HG03175 (cell line): ENCODE results near the gene MTSS2.

Source experiments
- ATAC-seq: cut with Tn5 transposase; IDR thresholded peaks from one replicate; pipeline ENCODE4 v1.9.1; 2021; ENCODE audit warnings: mild to moderate bottlenecking, moderate library complexity; ENCODE audit not compliant: unreplicated experiment

The MTSS2 gene

DNA sequence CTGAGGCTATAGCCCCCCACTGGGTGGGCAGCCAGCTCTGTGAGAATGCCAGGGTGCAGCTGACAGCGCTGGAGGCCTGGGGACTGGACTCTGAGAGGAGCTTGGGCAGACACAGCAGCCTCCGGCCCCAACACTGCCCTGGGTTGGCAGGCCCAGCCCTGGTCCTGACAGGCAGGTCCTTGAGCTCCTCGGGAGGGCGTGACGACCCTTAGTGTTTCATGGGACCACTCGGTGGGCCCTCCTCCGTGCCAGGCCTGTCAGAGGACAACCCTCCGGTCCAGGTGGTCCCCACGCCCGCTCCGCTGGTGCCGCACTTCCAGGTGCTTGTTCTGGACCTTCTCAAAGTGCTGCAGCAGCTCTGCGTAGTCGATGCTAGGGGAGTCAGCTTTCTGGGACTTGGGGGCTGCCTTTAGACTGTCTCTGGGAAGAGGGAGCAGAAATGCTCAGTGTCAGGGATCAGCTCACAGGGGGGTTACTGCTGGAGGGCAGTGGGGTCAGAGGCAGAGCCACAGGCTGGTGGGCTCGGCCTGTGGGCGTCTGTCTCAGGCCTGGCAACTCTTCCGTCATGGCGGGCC, 1.9 kb upstream of the MTSS2 start:
- ATAC-seq: no peak

DNA sequence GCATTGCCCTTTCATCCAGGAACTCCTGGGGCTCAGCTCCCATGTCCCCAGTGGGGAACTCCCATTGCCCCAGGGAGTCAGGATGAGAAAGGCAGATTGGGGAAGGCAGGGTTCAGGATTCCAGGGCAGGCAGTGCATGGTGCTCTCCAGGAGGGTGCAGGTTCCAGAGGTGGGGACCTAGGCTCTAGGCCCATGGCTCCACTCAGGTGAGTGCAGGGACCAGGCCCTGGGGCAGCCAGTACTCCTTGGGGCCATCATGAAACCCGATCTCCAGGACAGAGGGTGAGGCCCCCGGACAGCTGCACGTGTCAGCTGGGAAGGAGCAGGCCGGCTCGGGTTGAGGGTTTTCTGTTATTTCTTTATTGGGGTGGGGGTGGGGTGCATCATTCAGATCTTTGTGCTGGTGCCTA, 1.3 kb upstream of the MTSS2 start:
- ATAC-seq: no peak

DNA sequence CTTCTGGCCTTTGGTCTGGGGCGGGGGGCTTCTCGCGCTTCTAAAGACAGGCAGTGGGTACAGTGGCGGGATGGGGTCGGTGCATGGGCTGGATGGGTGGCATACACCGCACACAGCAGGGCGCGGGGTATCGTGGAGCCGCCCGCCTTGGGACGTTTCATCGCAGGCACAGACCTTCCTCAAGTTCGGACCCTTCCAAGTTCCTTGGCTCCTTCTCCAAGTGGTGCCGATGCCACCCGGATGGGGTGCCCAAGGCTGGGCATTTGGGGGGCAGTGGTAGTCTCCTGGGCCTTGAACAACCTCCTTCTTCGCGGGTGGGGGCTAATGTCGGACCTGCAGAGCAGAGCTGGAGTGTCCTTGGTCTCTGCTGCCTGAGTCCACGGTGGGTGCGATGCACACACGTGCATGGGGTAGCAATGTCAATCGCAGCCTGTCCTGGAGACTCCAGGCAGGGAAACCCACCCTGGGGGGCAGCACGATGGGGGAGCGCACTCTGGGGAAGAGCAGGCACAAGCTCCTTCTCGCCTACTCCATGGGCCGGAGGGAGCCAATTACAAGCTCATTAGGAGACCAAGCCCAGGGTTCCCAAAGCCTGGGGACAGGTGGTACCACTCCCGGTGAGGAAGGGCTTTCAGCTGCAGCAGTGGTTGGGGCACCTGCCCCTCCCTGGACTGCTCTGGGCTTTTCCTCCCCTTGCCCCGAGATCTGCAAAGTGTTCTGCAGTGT, 686 bp upstream of the MTSS2 start:
- no peak for ATAC-seq

DNA sequence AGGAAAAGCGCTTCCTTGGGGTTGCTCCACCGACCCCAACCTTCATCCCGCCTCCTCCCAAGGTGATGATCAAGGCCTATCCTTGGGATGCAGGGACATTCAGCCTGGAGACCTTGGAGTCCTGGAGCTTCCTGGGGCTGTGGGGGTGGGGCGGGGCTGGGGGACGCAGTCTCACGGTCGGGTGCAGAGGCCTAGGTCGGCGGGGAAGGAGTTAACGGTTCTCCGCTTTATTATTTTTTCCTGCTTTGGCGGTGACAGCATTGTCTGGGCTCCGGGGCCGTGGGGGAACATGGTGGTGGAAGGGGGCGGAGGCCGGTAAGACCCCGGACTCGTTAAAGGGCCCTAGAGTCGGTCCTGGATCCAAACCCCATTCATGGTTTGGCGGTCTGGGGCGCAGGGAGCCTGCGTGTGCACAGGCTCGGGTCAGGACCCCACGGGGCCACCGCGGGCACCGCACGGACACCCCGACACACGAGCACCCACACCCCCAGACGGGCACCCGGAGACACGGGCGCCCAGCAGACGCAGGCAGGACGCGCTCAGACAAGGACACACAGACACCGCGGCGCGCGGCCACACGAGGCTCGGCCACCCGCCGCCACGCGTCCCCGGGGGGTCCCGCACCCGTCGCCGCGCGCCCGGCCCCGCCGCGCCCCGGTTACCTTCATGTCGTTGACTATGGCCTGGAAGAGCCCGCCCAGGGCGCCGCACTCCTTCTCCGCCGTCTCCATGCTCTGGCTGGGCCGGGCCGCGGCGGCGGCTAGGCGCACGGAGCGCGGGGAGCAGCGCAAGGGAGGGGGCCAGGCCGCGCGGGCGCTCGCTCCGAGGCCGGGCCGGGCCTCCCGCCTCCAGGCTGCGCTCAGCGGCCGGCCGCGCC, 554 bp downstream of the MTSS2 start:
- no peak for ATAC-seq

DNA sequence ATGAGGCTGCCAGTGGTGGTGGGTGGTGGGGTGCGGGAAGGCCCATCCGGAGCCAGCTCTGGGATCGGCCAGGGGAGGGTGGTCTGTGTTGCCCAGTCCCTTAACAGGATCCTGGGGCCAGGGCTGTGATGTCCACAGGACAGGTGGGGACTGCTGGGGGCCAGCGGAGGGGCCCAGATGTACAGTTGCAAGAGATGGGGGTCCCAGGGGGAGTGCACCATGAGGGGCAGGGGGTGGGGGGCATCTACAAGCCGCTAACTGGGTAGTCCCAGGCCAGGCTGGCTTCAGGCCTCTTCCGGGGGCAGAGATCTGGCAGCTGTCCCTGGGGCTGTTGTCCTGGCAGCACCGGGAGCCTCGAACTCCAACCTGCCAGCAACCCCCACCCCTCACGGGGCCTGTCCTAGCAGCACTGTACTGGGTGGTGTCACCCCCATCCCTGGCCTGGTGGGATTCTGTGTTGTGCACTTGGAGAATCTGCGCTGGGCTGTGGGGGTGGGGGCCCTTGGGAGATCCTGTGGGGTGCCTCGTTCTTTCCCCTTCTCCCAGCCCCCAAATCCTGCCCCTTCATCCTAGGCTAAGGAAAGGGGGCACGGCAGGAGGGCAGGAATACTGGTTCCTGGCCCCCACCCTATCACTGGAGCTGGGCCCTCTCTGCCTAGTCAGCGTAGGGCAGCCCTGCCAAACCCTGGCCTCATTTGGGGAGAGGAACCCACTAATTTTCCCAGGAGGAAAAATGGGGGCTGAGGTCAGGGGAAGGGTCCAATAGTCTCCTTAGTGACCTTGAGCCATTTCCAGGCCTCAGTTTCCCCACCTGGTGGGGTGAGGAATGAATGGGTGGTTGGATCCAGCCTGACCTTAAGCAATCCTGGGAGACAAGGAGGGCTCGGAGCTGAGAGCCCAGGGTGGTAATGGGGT, 1.4 kb downstream of the MTSS2 start:
- no peak for ATAC-seq

DNA sequence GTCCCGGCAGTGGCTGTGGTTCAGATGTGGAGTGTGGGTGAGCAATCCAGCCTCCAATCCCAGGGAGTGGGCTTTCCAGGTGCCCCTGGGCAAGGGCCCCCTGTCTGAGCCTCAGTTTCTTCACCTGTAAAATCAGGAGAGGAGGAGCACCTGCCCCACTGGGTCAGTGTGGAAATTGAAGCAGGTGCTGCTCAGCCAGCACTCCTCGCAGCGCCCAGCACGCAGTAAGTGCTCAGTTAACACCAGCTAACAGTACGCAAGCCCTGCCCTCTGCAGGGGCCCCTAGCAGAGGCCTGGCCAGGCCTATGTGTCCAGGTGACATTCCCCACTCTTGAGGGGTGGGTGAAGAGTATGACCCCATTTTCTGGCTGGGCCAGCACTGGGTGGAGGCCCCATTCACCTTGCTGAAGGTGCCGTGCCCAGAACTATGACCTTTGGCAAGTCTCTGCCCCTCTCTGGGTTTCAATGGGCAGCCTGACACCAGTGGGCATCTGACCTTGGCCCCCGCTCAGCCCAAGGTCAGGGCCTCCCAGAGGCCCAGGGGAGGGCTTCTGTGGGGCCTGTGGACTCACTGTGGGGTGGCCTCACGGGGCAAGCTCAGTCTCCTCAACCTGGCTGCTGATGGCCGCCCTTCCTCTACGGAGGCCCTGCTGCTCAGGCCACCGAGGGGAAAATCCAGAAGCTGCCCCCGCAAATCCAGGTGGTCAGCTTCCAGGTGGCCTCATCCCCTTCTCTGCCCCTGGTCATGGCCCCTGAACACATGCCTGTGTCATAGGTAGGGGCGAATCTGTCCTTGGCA, 2.5 kb downstream of the MTSS2 start:
- ATAC-seq: no peak

DNA sequence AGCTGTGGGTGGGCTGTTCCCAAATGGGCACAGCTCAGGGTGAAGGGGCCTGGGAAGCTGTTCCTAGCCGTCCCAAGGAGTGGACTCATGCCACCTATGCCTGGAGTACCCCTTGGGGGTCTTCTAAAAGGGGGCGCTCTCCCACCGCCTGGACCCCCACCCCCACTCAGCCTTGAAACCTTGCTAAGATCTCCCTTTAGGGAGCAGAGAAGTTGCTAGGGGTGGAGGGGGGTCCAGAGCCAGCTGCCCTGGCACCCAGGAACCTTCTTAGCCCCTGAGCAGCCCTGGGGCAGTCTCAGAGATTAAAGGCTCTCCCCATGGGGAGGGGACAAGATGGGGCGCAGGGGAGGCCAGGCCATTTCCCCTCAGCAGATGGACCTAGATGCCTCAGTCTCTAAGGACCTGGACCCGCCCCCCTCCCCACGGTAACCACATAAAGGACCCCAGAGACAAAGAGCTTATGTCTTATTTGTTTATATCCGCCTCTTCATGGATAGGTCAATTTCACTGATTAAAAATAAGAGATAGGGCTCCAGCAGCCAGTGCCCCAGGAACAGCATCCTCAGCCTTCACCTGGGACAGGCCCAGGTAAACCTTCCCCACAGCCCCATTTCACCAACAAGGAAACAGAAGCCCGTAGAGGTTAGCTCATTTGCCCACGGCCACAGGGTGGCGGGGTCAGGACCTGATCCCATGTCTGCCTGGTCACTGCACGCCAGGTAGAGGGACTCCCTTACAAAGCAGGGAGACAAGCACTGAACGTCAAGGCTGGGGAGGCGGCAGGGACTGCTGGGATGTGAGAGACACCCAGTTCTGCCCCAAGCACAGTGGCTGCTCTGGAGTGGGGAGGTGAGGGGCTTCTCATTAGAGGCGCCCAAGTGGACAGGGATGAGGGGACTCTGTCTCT, 3.4 kb downstream of the MTSS2 start:
- no peak for ATAC-seq

DNA sequence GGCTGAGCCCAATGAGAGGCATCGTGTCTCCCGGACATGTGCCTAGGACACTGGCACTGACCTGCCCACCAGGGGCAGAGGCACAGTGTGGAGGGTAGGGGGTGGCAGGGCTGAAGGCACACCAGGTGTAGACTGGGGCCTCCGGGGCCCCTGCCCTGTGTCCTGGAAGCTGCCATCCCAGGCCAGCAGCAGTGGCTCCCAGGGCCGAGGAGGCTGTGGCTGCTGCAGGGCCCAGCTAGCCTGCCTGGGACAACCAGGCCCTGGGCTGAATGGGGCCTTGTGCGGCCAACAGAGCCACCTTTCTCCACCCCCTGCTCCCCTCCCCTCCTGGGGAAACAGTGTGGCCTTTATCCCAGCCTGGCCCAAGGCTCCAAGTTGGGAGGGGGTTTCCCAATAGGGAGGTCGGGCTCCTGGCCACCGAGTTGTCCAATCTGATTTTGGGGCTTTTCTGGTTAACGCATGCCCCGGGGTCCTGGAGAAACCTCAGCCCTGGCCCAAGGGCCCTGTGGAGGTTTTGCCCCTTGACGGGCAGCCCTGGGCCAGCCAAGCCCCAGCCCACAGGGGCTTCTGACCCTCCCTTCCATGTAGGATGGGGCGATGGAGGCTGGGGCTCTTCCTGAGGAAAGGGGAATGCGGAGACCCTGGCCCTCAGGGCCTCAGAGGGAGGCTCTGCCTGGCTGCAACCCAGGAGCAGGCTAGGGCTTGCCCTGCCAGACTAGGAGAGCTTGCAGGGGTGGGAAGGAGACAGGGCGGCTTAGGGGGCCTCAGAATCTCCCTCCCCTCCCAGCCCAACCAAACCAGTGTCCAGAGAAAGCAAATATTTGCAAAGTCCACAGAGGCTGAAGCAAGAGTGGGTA, 4.2 kb downstream of the MTSS2 start:
- ATAC-seq: no peak

DNA sequence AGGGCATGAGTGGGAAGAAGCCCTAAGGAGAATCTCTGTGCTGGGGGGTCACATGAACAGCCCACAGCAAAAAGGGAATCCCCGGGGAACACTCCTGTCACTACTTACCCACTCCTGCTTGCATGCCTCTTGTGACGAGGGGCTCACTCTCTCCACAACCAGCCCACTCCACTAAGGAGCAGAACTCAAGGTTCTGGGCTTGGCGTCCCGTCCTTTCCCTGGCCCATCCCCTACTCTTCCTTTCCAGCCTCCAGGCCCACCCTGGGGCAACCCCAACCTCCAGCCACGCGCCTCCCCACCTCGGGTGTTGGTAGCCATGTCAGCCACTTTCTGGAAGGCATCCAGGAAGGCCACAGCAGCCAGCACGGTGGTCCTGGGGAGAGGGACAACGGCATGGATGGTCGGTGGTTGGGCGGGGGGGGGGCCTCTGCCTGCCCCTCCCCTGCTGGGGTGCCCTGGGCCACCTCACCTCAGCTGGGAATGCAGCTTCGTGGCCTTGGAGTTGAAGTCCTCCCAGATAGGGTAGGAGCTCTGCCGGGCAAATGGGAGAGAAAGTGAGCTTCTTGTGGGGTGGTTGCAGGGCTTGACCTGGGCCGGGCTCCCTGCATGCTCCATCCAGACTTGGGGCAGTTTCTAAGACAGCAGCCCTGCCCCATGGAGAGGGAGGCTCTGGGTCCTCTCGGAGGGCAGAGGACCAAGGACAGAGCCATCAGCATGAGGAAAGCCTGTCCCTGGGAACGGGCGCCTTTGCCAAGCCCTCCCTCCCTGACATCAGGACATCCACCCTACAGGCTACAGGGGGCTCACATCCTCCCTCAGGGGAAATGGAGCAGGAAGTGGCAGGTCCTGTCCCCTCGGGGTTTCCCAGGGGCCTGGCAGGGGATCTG, 5.1 kb downstream of the MTSS2 start:
- no peak for ATAC-seq

DNA sequence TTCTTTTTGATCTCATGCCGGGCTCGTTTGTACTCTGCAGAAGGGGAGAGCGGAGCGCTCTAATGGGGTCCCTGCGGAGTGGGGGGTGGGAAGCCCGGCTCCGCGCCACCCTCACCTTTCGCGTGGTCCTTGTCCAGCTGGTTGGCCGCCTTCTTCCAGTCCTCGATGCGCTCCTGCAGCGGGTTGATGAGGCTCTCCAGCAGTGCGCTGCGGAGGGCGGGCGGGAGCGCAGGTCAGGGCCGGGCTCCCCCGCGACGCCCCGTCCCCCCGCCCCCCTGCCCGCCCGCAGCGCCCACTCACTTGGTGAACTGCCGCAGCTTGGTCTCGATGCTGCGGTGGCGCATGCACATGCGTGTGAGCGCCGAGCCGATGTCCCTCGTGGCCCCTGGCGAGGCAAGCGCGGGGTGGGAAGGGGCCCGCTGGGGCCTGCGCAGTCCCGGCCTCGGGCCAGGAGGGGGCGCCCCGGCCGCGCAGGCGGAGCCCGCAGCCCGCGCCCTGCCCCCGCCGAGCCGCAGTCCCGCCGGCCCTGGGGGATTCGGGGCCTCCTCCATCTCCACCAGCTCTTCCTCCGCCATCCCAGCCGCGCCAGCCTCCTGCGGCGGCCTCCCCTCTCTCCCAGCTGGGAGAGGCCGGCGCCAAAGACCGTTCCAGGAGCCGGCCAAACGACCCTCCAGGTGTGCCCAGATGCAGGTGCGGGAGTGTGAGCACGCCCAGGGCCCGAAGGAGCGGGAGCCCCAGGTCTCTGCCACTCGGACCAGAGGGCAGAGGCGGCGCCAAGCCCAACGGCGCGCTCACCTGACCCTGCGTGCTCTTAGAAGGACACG, 6.0 kb downstream of the MTSS2 start:
- ATAC-seq: no peak

DNA sequence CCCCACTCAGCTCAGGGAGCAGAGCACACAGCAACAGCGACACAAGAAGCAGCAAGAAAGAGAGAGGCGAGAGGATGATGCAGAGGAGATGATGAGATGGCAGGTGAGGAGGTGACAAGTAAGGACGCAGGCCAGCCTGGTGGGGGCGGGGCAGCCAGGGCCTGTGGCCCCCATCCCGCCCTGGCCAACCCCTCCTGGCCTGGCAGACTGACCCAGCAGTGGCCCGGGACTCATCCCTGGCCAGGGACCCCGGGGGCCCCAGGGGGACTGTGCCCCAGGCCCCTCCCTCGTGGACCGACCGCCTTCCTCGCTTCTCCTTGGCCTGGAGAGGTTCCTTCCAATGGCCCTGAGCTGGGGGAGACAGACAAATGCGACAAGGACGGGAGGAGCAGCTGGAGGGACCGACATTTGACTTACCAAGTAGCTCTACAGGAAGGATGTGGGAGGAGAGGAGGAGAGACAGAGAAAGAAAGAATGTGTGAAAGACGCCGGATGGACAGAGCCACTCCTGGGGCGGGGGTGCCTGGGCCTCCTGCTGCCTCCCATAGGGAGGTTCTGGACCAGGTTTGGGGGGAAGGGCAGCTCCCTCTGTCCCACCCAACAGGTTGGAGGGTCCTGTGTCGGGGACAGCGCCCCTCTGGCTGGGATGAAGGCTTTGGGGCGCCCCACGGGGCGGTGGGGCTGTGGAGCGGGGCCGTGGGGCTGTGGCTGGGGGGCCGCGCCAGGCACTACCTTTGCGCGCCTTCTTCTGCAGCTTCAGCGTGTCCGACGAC, 6.8 kb downstream of the MTSS2 start:
- no peak for ATAC-seq

DNA sequence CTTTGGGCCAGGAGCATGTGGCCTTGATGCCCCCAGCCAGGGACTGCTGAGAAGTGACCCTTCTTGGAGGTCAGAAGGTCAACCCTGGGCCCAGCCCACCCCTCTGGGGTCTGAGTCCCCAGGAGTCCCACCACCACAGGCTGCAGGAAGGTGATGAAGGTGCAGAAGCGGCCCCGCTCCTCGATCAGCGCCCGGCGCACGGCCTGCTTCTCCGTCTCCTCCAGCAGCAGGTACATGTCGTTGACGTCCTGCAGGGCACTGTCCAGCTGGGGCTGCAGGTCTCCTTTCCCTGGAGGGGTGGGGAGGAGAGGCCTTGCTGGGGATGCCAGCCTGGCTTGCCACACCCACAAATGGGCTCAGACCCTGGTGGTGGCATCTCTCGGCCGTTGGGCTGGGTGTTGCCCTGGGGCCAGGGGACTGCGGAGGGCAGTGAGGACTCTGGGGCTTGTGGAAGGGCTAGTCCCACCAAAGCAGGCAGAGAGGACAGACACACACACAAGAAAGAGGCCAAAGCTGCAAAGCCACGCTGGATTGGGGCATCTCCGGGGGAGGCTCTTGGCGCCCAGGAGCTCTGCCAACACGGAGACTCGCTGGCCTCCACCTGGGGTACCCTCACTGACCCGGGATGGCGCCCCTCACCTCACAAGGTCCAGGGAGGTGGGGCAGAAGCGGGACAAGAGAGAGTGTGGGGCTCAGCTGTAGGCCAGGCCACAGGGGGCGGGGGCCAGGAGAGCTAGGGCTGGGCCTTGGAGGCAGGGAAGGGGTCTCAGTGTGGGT, 7.5 kb downstream of the MTSS2 start:
- no peak for ATAC-seq

DNA sequence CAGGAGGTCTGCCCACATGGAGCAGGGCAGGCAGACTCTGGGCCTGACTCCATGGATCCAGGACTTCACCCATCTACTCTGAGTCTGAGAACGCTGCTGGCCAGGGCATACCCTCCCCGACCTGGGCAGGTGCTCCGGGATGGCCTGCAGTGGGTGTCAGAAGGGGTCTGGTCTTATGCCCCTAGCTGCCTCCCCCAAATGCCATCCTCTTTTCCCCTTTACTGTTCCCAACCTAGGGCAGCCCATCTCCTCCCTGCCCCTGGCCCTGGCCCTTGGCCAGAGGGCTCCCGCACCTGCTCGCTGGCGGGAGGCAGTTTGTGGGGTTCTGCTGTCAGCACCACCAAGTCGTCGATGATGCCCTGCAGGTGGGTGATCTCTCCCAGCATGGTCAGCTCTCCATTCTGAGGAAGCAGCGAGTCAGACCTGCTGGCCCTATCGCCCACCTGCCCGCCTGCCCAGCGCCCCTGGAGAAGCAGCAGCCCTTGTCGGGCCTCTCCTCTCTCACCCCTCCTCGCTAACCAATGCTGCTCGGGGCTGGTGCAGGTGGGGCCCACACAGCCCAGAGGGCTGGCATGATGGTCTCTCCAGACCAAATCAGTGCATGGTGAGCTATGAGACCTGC, 8.2 kb downstream of the MTSS2 start:
- ATAC-seq: no peak
